Lower leg skin (tissue), 4 donors: ENCODE measurements around the gene BSPH1. TPM values are rescaled to one million over a fixed set of nuclear protein-coding genes. Genes with fewer than 3 reads are reported as not detected.

Experiments
- DNase-seq, 2 donors: peaks; one replicate each; pipeline ENCODE4 v3.0.0-alpha.2; 2019; ENCODE audit warnings: low spot score in 2 of 2
- H3K4me3 ChIP-seq: fragments of 200-600 bp; sonication (generic); 2 replicates; pipeline ENCODE4 v1.5.1; 2017; ENCODE audit warnings: mild to moderate bottlenecking, low read depth; ENCODE audit not compliant: poor library complexity, severe bottlenecking
- POLR2A ChIP-seq, 2 donors: fragments of 450-650 bp; IDR thresholded peaks; one replicate each; pipeline ENCODE4 v1.6.1; 2016 to 2017; ENCODE audit warnings: antibody characterized with exemption in 2 of 2, mild to moderate bottlenecking in 1 of 2, moderate library complexity in 1 of 2
- WGBS, 2 donors: methylation state at CpG; one replicate each; pipeline ENCODE4 v1.1.5; 2018; 5-methylcytosine and 5-hydroxymethylcytosine counted together
- intact Hi-C: fragments of 100-400 bp; cut with DNase I; formaldehyde crosslinking; loops from one replicate; pipeline ENCODE4 v1.15.0; 2023; ENCODE audit warnings: low total_unique reads
- total RNA-seq, 4 donors: library from RNA; depleted of rRNA; stranded (reverse); fragments of >200 nt; gene quantifications; one replicate each; pipeline ENCODE4 v1.1.0, GENCODE V29; 2016
- TF ChIP-seq, protein P1 (sequence below), 3 donors: fragments of 450-650 bp; IDR thresholded peaks; one replicate each; pipeline ENCODE4 v1.5.1; 2016; ENCODE audit warnings: antibody characterized with exemption in 3 of 3, mild to moderate bottlenecking in 3 of 3, moderate library complexity in 2 of 3

BSPH1 gene
- total RNA-seq, 4 donors from 2014 or later: not detected

DNA sequence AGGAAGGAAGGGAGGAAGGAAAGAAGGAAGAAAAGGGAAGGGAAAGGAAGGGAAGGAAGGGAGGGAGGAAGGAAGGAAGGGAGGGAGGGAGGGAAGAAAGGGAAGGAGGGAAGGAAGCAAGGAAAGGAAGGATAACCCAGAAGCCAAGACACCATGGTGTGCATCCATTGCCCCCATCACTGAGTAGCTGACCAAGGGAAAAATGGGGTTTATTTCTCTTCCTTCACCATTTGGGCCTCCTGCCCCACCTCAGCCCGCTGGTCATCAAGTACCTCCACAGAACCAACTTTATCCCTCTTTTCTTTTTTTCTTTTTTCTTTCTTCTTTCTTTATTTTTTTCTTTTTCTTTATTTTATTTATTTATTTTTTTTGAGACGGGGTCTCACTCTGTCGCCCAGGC lies 31.5 kb upstream of the BSPH1 start:
- 87 to 90% methylated on average over 3 of the region's 3 CpGs for WGBS, 2 donors
- TF ChIP-seq, protein P1, sequence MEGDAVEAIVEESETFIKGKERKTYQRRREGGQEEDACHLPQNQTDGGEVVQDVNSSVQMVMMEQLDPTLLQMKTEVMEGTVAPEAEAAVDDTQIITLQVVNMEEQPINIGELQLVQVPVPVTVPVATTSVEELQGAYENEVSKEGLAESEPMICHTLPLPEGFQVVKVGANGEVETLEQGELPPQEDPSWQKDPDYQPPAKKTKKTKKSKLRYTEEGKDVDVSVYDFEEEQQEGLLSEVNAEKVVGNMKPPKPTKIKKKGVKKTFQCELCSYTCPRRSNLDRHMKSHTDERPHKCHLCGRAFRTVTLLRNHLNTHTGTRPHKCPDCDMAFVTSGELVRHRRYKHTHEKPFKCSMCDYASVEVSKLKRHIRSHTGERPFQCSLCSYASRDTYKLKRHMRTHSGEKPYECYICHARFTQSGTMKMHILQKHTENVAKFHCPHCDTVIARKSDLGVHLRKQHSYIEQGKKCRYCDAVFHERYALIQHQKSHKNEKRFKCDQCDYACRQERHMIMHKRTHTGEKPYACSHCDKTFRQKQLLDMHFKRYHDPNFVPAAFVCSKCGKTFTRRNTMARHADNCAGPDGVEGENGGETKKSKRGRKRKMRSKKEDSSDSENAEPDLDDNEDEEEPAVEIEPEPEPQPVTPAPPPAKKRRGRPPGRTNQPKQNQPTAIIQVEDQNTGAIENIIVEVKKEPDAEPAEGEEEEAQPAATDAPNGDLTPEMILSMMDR (IDR thresholded peaks at IDR 0.05): no peak
- TF ChIP-seq POLR2A (IDR thresholded peaks at IDR 0.05): no peak
- intact Hi-C loops: no loop called here
- no peak overlapping the region for H3K4me3 ChIP-seq
- DNase-seq: no peak

DNA sequence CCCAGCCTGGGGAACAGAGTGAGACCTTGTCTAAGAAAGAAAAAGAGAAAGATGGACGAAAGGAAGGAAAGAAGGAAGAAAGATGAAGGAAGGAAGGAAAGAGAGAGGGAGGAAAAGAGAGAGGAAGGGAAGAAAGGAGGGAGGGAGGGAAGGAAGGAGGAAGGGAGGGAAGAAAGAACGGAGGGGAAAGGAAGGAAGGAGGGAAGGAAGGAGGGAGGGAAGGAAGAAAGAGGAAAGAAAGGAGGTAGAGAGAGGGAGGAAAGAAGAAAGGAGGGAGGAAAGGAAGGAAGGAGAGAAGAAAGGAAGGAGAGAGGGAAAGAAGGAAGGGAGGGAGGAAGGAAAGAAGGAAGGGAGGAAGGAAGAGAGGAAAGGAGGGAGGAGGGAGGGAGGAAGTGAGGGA lies 31.0 kb upstream of the BSPH1 start:
- intact Hi-C loops: no loop called here

DNA sequence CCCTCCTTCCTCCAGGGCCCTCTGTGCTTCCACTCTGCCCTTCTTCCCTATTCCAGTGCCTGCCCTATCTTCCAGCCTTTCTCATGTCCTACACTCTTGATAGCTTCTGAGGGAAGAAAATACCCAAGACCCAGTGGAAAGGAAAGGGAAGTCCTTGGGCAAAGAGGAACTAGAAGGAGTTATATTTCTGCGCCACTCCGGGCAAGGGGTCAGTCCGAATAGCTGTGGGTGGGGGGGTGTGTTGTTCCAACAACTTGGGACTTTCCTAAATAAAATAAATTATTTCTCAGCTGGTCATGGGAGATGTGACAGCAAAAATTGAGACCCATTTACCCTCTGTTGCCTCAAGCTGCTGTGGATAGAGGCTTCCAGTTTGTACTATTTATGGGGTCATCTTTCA lies 28.7 kb upstream of the BSPH1 start:
- WGBS, 2 donors: 58 to 79% methylated on average over 3 of the region's 3 CpGs
- intact Hi-C loops: no loop called here
- TF ChIP-seq, protein P1 (IDR thresholded peaks at IDR 0.05): no peak
- TF ChIP-seq POLR2A (IDR thresholded peaks at IDR 0.05): no peak
- no peak for DNase-seq
- H3K4me3 ChIP-seq: no peak overlapping the region

More for the DNA sequence above, 31.0 kb upstream of the BSPH1 start:
- TF ChIP-seq, protein P1 (IDR thresholded peaks at IDR 0.05): no peak
- TF ChIP-seq POLR2A (IDR thresholded peaks at IDR 0.05): no peak
- 67 to 79% methylated on average over 2 of the region's 2 CpGs for WGBS, 2 donors
- DNase-seq: no peak
- H3K4me3 ChIP-seq: no peak overlapping the region

DNA sequence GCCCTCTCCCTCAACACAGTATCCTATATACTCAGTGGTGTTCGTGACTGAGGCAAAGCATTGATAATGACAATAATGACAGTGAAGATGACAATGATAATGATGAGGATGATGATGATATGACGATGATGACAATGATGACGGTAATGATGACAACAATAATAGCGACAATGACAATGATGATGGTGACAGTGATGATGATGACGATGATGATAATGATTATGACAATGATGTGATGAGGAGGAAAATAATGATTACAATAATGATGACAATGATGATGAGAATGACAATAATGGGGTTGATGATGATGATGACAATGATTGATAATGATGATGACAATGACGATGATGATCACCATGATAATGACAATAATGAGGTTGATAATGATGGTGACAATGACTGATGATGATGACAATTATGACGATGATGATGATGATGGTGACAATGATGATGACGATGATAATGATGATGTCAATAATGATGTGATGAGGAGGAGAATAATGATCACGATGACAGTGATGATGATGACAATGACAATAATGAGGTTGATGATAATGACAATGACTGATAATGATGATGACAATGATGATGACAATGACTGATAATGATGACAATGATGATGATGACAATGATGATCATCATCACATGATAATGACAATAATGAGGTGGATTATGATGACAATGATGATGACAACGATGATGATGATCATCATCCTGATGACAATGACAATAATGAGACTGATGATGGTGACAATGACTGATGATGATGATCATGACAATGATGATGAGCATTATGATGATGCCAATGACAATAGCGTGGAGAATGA lies 19.2 kb upstream of the BSPH1 start:
- intact Hi-C loops: no loop called here
- TF ChIP-seq, protein P1 (IDR thresholded peaks at IDR 0.05): no peak
- no peak for TF ChIP-seq POLR2A (IDR thresholded peaks at IDR 0.05)
- no peak overlapping the region for H3K4me3 ChIP-seq
- 90 to 91% methylated on average over 11 of the region's 11 CpGs for WGBS, 2 donors
- DNase-seq: no peak

DNA sequence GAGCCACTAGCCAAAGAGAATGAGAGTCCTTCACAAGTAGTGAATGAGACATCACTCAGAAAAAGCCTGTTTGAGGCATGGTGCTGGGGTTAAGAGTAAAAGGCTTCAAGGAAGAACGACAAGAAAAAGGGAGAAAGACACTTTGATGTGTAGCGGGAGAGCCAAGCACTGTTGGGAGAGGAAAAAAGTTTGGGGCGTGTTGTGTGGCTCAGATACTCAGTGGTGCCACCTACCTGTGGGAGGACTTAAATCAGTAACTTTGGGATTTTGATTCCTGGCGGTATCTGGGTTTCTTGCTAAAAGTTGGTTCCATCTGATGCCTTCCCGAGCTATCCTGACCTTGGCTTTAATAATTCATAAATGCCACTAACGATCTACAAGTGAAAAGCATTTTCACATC lies 14.8 kb upstream of the BSPH1 start:
- intact Hi-C loops: no loop called here
- 67 to 87% methylated on average over 6 of the region's 6 CpGs for WGBS, 2 donors
- no peak for DNase-seq
- no peak overlapping the region for H3K4me3 ChIP-seq
- TF ChIP-seq, protein P1 (IDR thresholded peaks at IDR 0.05): no peak
- no peak for TF ChIP-seq POLR2A (IDR thresholded peaks at IDR 0.05)

DNA sequence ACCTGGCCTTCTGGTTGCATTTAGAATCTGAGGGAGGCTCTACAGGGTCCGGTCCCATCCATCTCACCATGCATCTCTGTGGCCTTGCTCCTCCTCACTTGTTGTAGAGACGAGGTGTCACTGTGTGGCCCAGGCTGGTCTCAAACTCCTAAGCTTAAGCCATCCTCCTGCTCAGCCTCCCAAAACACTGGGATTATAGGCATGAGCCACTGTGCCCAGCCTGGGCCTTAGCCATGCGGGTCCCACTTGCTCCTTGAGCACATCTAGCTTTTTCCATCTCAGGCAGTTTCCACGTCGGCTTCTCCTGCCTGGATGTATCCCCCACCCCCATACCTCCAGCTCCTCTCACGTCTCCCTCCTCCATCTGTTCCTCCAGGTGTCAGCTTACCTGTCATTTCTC lies 12.3 kb upstream of the BSPH1 start:
- 70 to 79% methylated on average over 6 of the region's 6 CpGs for WGBS, 2 donors
- intact Hi-C loops: no loop called here
- DNase-seq: no peak

More for the DNA sequence above, 12.3 kb upstream of the BSPH1 start:
- no peak for TF ChIP-seq POLR2A (IDR thresholded peaks at IDR 0.05)
- TF ChIP-seq, protein P1 (IDR thresholded peaks at IDR 0.05): no peak
- H3K4me3 ChIP-seq: no peak overlapping the region
